Measurements from ENCODE around the gene GSTO1. TPM values are rescaled to one million over a fixed set of nuclear protein-coding genes. Genes with fewer than 3 reads are reported as not detected.

The GSTO1 gene
- total RNA-seq, 4 donors from 2014 or later: 46.4 to 82.3 (median 69.9) TPM

GRCh38 chr10:104300002-104300735 is 45.5 kb downstream of the GSTO1 start:
- intact Hi-C loops (cut with DNase I; ENCODE audit: low total_unique reads): no loop called here
- DNase-seq (ENCODE audit: low spot score in 2 of 2): peak in 1 of 2 donors; percentile 87
- 73 to 75% methylated on average over 12 of the region's 12 CpGs for WGBS, 2 donors
- H3K4me3 ChIP-seq (ENCODE audit: low read depth, poor library complexity, severe bottlenecking): no peak overlapping the region
- TF ChIP-seq POLR2A (IDR thresholded peaks at IDR 0.05) (no peak), CTCF (IDR thresholded peaks at IDR 0.05) (no peak)

- intact Hi-C loops (cut with DNase I; ENCODE audit: low total_unique reads): no loop called here
- peak; percentile 59 to 91 for DNase-seq (ENCODE audit: low spot score in 2 of 2)
- TF ChIP-seq CTCF (IDR thresholded peaks at IDR 0.05): no peak
- TF ChIP-seq POLR2A (IDR thresholded peaks at IDR 0.05): no peak
- WGBS, 2 donors: 43 to 44% methylated on average over 7 of the region's 7 CpGs
- H3K4me3 ChIP-seq (ENCODE audit: low read depth, poor library complexity, severe bottlenecking): no peak overlapping the region
Measured at GRCh38 chr10:104300736-104301292, 46.1 kb downstream of the GSTO1 start.

- WGBS, 2 donors: 68 to 74% methylated on average over 3 of the region's 3 CpGs
- intact Hi-C loops (cut with DNase I; ENCODE audit: low total_unique reads): no loop called here
- no peak overlapping the region for H3K4me3 ChIP-seq (ENCODE audit: low read depth, poor library complexity, severe bottlenecking)
- no peak for DNase-seq (ENCODE audit: low spot score in 2 of 2)
- TF ChIP-seq POLR2A (IDR thresholded peaks at IDR 0.05) (no peak), CTCF (IDR thresholded peaks at IDR 0.05) (no peak)
Measured at GRCh38 chr10:104301907-104302690, 47.4 kb downstream of the GSTO1 start.

DNA sequence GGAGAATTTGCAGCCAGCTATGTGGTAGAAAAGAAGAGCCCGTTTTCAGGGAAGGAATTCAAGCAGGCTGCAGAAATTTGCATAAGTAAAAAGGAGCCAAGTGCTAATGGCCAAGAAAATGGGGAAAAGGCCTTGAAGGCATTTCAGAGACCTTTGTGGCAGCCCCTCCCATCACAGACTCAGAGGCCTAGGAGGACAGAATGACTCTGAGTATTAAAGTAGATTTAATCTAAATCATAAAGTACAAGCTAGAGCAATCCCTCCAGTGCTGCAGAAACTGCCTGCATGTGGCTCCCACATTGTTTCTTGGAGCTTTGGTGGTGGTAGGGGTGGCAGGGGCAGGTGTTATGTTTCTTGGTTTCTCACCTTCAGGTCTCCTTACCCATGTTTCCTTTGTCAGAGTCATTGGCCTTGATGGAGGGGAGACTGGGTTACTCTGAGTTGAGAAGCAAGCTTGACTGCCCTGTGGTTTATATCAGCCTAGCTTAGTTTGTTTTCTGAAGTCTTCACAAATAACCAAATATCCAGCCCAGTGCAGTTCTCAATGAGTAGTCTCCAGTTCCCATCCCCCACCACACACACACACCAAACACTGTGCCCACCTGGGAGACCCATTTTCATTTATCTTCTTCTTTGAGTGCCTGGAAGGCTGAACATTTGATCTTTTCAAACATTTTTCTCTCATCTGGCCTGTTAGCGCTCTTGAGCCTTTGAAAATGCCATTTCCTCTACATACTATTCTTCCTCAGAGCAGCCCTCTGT is 49.1 kb downstream of the GSTO1 start:
- no peak for TF ChIP-seq POLR2A (IDR thresholded peaks at IDR 0.05)
- TF ChIP-seq CTCF (IDR thresholded peaks at IDR 0.05): no peak
- intact Hi-C loops (cut with DNase I; ENCODE audit: low total_unique reads): no loop called here
- DNase-seq (ENCODE audit: low spot score in 2 of 2): no peak
- WGBS, 2 donors: 43 to 50% methylated on average over 2 of the region's 2 CpGs
- no peak overlapping the region for H3K4me3 ChIP-seq (ENCODE audit: low read depth, poor library complexity, severe bottlenecking)

DNA sequence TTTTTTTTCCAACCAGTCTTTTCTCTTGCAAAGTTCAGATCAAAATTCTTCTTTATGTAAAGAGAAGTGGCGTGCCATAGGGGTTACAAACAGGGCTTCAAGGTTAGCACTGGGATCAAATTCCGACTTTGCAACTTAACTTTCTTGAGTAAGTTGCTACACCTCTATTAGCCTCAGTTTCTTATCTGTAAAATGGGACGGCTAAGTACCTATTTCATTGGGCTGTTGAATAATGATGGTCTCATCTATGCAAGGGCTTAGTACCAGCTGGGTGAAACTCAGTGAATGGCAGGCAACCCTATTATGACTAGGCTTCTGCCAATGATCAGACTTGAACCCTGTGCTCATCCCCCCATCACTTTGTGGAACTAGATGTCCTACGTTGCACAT is 49.7 kb downstream of the GSTO1 start:
- no peak for TF ChIP-seq CTCF (IDR thresholded peaks at IDR 0.05)
- TF ChIP-seq POLR2A (IDR thresholded peaks at IDR 0.05): no peak
- H3K4me3 ChIP-seq (ENCODE audit: low read depth, poor library complexity, severe bottlenecking): no peak overlapping the region
- DNase-seq (ENCODE audit: low spot score in 2 of 2): no peak
- intact Hi-C loops (cut with DNase I; ENCODE audit: low total_unique reads): no loop called here
- 91 to 97% methylated on average over 4 of the region's 4 CpGs for WGBS, 2 donors
